ENCODE data around the gene IMPDH2. TPM values are rescaled to one million over a fixed set of nuclear protein-coding genes. Genes with fewer than 3 reads are reported as not detected.

The IMPDH2 gene
- total RNA-seq, 1 experiment from 2014 or later: 599 TPM

- Histone ChIP-seq H3K27ac (ENCODE audit: low read depth, low read length) (peak overlapping the region; percentile 68), H3K9ac (ENCODE audit: low read length) (peak overlapping the region; percentile 99), H3K9me3 (ENCODE audit: control insufficient read depth in 1 of 2, insufficient read depth in 1 of 2, low read depth in 1 of 2, low read length in 2 of 2) (no peaks in the 10 kb centered on the region), H4K20me1 (ENCODE audit: insufficient read depth) (peaks cover 4% of the 10 kb centered on the region; the same call in 1 of the 2 replicates), H3K27me3 (ENCODE audit: insufficient read depth, low read length) (no peaks in the 10 kb centered on the region), H3K36me3 (ENCODE audit: control insufficient read depth in 1 of 2, insufficient read depth in 2 of 2, low read length in 2 of 2) (peaks cover 30 to 68% of the 10 kb centered on the region in 2 experiments), H2AFZ (ENCODE audit: low read depth, low read length, poor library complexity, severe bottlenecking) (no peak overlapping the region), H3K9me2 (ENCODE audit: insufficient read depth) (no peaks in the 10 kb centered on the region), H3K4me3 (replicated peaks in 1 of 2; ENCODE audit: low read depth in 1 of 2, low read length in 2 of 2) (peak overlapping the region in 1 of 2 experiments; percentile 97; a peak in 2 of 4 replicates), H3K79me2 (ENCODE audit: insufficient read depth, low read length) (peaks cover 47% of the 10 kb centered on the region), H3K4me1 (ENCODE audit: control insufficient read depth in 1 of 2, insufficient read depth in 2 of 2, low read length in 2 of 2) (peaks cover 3 to 32% of the 10 kb centered on the region in 2 experiments; a peak in 3 of 4 replicates), H3K4me2 (ENCODE audit: low read length) (peak overlapping the region; percentile 93)
- TF ChIP-seq YY1 (IDR thresholded peaks at IDR 0.05; ENCODE audit: extremely low read depth, insufficient replicate concordance, low read depth, low read length) (no peak), TCF7L2 (IDR thresholded peaks at IDR 0.05; ENCODE audit: borderline replicate concordance, extremely low read depth, insufficient read depth, insufficient read length) (no peak), ZNF274 (IDR thresholded peaks at IDR 0.05; ENCODE audit: low read depth, low read length) (no peak), ZFX (IDR thresholded peaks at IDR 0.05) (no peak), EZH2 (IDR thresholded peaks at IDR 0.05) (no peak), MAX (IDR thresholded peaks at IDR 0.05) (no peak), ELF1 (IDR thresholded peaks at IDR 0.05; ENCODE audit: borderline replicate concordance, low read depth) (no peak), ZBTB33 (IDR thresholded peaks at IDR 0.05; ENCODE audit: extremely low read depth, insufficient replicate concordance, low read length) (no peak)
- POLR2A ChIA-PET: interaction anchor here (0.7 to 1.8 kb wide), 19 partner anchors 8 to 589 kb away, joined by 3 to 41 read pairs (median 5); partner anchors contain the start of genes CCDC51, DALRD3, LAMB2 and P4HTM
- no peak for DNase-seq (ENCODE audit: low read depth, low spot score)
- no peak for ATAC-seq
- RAD21 ChIA-PET (ENCODE audit: low non-redundant PET in 1 of 2, low total read pairs in 2 of 2, uncharacterized antibody in 2 of 2, unreplicated experiment in 2 of 2): interaction anchor here in 1 of 2 experiments (0.7 kb wide), 1 partner anchor 505 kb away, joined by 3 read pairs; no protein-coding TSS in a partner anchor
- intact Hi-C loops (cut with micrococcal nuclease): loop anchor here (2.0 kb wide), 1 partner anchor 65 kb away; the partner anchor contains the start of gene QRICH1
- CTCF ChIA-PET: interaction anchor here (0.6 to 1.3 kb wide), 4 partner anchors 16 to 65 kb away, joined by 3 read pairs; partner anchors contain the start of genes QRICH1 and WDR6
- no TSS peak for BruUV-seq (replicated peaks)
Measured at GRCh38 chr3:49029563-49029884, 326 bp upstream of the IMPDH2 start.

Measured in HCT116 (cell line).